ENCODE results near the gene GRIN2A.

GRIN2A gene

DNA sequence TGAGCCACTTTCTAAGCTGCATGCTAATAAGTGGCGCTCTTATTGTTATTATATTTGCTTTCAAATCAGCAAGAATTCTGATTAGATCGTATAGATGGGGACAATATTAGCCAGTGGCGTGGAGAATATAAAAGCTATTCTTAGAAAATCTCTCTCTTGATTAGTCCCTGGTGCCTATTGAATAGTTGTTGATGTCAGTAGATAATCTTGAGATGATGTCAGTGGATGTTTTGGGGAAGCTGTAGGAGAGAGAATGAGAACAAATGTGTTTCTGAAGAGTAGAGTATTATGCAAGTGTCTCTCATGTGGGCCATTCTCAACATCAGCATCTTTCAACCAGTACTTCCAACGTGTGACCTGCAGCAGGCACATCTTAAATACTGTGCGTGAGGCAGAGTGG lies 445.7 kb downstream of the GRIN2A start:
- no peak for DNase-seq

DNA sequence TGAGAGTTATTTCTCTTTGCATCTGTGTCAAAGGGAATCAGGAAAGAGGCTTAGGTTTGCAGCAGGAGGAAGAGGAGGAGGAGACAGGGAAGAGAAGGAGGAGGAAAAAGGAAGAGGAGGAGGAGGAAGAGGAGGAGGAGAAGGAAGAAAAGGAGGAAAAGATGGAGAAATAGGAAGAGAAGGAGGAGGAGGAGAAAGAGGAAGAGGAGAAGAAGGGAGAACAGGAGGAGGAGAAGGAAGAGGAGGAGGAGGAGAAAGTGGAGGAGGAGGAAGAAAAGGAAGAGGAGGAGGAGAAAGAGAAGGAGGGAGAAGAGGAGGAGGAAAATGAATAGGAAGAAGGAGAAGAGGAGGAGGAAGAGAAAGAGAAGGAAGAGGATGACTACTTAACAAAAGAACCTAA lies 459.1 kb downstream of the GRIN2A start:
- DNase-seq, result no peak

- no peak for DNase-seq
Measured at GRCh38 chr16:9713907-9714306, 468.3 kb downstream of the GRIN2A start.

GRCh38 chr16:9713156-9713555 lies 469.1 kb downstream of the GRIN2A start:
- DNase-seq, result no peak

GRCh38 chr16:9708972-9709620 lies 473.1 kb downstream of the GRIN2A start:
- DNase-seq, result no peak

DNA sequence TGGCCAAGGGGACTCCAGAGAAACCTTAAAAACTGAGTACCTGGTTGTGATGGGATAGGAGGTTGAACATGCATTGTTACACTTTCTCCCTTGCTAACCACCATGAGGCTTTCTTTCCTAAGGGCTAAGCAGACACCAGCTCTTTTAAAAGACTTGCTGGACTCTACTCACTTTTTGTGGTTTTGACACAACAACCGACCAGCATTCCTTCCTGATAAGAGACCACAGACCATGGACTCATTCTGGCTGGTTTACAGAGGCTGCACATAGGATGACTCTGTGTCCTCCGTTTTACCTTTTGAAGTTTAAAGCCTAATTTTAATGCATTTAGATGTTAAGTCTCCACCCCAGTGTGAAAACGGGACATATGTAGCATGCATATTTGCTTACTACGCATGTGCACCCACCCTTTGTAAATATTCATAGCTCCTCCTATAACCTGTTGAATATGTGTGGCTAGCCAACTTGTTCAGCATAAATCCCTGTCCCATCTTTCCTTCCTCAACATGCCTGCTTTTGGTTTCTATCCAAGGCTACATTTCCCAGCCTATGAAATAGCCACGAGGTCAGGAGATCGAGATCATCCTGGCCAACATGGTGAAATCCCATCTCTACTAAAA lies 475.9 kb downstream of the GRIN2A start:
- no peak for DNase-seq

DNA sequence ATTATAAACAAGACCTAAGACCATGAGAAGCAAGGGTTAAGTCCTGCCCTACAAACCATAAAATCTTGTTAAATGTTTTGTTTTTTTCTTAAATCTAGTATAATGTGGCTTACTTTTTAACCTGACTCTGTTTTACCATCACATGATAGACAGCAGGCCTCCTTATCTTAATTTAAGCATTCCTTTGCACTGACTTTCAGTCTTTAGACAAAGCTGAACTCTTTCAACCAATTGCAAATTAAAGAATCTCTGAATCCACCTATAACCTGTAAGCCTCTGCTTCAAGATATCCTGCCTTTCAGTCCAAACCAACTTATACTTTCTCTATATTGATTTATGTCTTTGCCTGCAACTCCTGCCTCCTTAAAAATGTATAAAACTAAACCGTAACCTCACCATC lies 478.5 kb downstream of the GRIN2A start:
- DNase-seq, result no peak
